Spleen (tissue), 11 donors: ENCODE measurements around the gene RSPO3. TPM values are rescaled to one million over a fixed set of nuclear protein-coding genes. Genes with fewer than 3 reads are reported as not detected.
A peak's percentile ranks its signal among the peaks of the same experiment; 100 is the strongest.

Experiments used
- DNase-seq: peaks from one replicate; pipeline ENCODE4 v3.0.0-alpha.2; 2020
- H3K27ac ChIP-seq, 8 donors: fragments of 200-600 bp; sonication (generic) in 7 of 8; 1 replicate in 4 of 8; 2 replicates in 4 of 8; pipeline versions ENCODE4 v1.5.0 to v1.8.0; 2016 to 2021; ENCODE audit warnings: inconsistent platforms in 4 of 8, mild to moderate bottlenecking in 4 of 8, moderate library complexity in 1 of 8
- H3K27me3 ChIP-seq, 7 donors: fragments of 200-600 bp; sonication (generic) in 6 of 7; replicated peaks in 1 of 7; 1 replicate in 4 of 7; 2 replicates in 3 of 7; pipeline versions ENCODE4 v1.5.0 to v1.8.0; 2016 to 2021; ENCODE audit warnings: inconsistent platforms in 3 of 7, mild to moderate bottlenecking in 1 of 7
- H3K36me3 ChIP-seq, 6 donors: fragments of 200-600 bp; sonication (generic) in 5 of 6; 1 replicate in 4 of 6; 2 replicates in 2 of 6; pipeline versions ENCODE4 v1.5.0 to v1.8.0; 2016 to 2021; ENCODE audit warnings: inconsistent platforms in 2 of 6
- H3K4me1 ChIP-seq, 6 donors: fragments of 200-600 bp; sonication (generic) in 5 of 6; 1 replicate in 3 of 6; 2 replicates in 3 of 6; pipeline versions ENCODE4 v1.5.0 to v1.8.0; 2016 to 2021; ENCODE audit warnings: inconsistent platforms in 3 of 6
- H3K4me3 ChIP-seq, 8 donors: fragments of 200-600 bp; sonication (generic) in 7 of 8; 1 replicate in 4 of 8; 2 replicates in 4 of 8; pipeline versions ENCODE4 v1.5.0 to v1.8.0; 2016 to 2021; ENCODE audit warnings: inconsistent platforms in 4 of 8, mild to moderate bottlenecking in 4 of 8, moderate library complexity in 2 of 8
- H3K9me3 ChIP-seq, 8 donors: fragments of 200-600 bp; sonication (generic) in 7 of 8; 1 replicate in 4 of 8; 2 replicates in 4 of 8; pipeline versions ENCODE4 v1.5.0 to v1.8.0; 2016 to 2021; ENCODE audit warnings: inconsistent platforms in 4 of 8
- CTCF ChIP-seq, 11 experiments: fragments of 200-600 bp in 7 of 11; fragments of 450-650 bp in 4 of 11; sonication (generic) in 4 of 11; IDR thresholded peaks in 8 of 11; conservative IDR thresholded peaks in 3 of 11; 1 replicate in 7 of 11; 2 replicates in 4 of 11; pipeline versions ENCODE4 v1.4.0 to v1.8.0; 2016 to 2021; ENCODE audit warnings: antibody characterized with exemption in 11 of 11, inconsistent platforms in 4 of 11, mild to moderate bottlenecking in 1 of 11
- POLR2A ChIP-seq, 3 donors: fragments of 450-650 bp; IDR thresholded peaks; one replicate each; pipeline ENCODE4 v1.5.1; 2017; ENCODE audit warnings: antibody characterized with exemption in 3 of 3, mild to moderate bottlenecking in 1 of 3
- POLR2AphosphoS5 ChIP-seq, 3 donors: sonication (generic); formaldehyde crosslinking; IDR thresholded peaks; one replicate each; pipeline ENCODE4 v1.5.1; 2017; ENCODE audit warnings: antibody characterized with exemption in 3 of 3
- WGBS, 5 donors: extraction: QIAGEN DNeasy Blood & Tissue Kit in 3 of 5; methylation state at CpG; one replicate each; pipeline versions ENCODE4 v1.1.5 to v1.1.7; 2013 to 2018; 5-methylcytosine and 5-hydroxymethylcytosine counted together
- intact Hi-C: fragments of 100-400 bp; cut with DNase I; formaldehyde crosslinking; loops from one replicate; pipeline ENCODE4 v1.15.0; 2023; ENCODE audit warnings: low total_unique reads
- polyA plus RNA-seq, 3 donors: library from polyadenylated mRNA; stranded (reverse); fragments of 200-250 nt; gene quantifications; one replicate each; pipeline ENCODE4 v1.2.1, GENCODE V29; 2013
- total RNA-seq, 7 donors: library from RNA; depleted of rRNA in 3 of 7; stranded (reverse); fragments of >200 nt in 3 of 7; fragmentation: NEBNext Ultra II Directional in 4 of 7; extraction: Animal tissue kit (Norgen Biotek cat#: 25700) in 4 of 7; gene quantifications; one replicate each; pipeline versions ENCODE4 v1.1.0 to v1.2.1, GENCODE V29; 2016 to 2021
- donor health status: healthy with polysubstance abuse.
- donor health status: DM: no; HTN: no; CAD: no; lungs with moderate emphysema.
- donor health status: DM: no; HTN: no; CAD: no.
- donor health status: Bipolar disorder and iron deficiency.
- donor health status: healthy.
- donor health status: DM: no; HTN: no; CAD: no.
- donor health status: DM: yes; HTN: yes; CAD: no.

The RSPO3 gene
- total and polyA plus RNA-seq, 10 donors, result 0.65 to 8.2 (median 1.5) TPM; not detected in 1

- Histone ChIP-seq H3K4me3 (no peak overlapping the region), H3K27ac (no peak overlapping the region), H3K9me3 (no peaks in the 10 kb centered on the region), H3K36me3 (no peaks in the 10 kb centered on the region), H3K4me1 (no peaks in the 10 kb centered on the region), H3K27me3 (no peaks in the 10 kb centered on the region)
- TF ChIP-seq POLR2A (IDR thresholded peaks at IDR 0.05), result no peak
- no peak for TF ChIP-seq POLR2AphosphoS5 (IDR thresholded peaks at IDR 0.05)
- TF ChIP-seq CTCF (IDR thresholded peaks at IDR 0.05 in 8 of 11, conservative IDR thresholded peaks at IDR 0.05 in 3 of 11), result no peak
- no peak for DNase-seq
- 66 to 76% (median 68%) methylated on average over 2 of the region's 2 CpGs for WGBS, 5 donors
- intact Hi-C loops, result no loop called here
Observed at GRCh38 chr6:127201321-127201720, 82.8 kb downstream of the RSPO3 start.

- no peak for DNase-seq
- peaks cover 0 to 5% (median 0%) of the 10 kb centered on the region in 7 donors for H3K27me3 ChIP-seq
- no peak overlapping the region for H3K27ac ChIP-seq
- no peaks in the 10 kb centered on the region for H3K36me3 ChIP-seq
- H3K4me3 ChIP-seq, result no peak overlapping the region
- H3K9me3 ChIP-seq, result no peaks in the 10 kb centered on the region
- TF ChIP-seq POLR2A (IDR thresholded peaks at IDR 0.05) (no peak), POLR2AphosphoS5 (IDR thresholded peaks at IDR 0.05) (no peak), CTCF (IDR thresholded peaks at IDR 0.05 in 8 of 11, conservative IDR thresholded peaks at IDR 0.05 in 3 of 11) (no peak)
- intact Hi-C loops, result no loop called here
- no peaks in the 10 kb centered on the region for H3K4me1 ChIP-seq
Observed at GRCh38 chr6:127202676-127203075, 84.2 kb downstream of the RSPO3 start.

GRCh38 chr6:127204281-127204680 is 85.8 kb downstream of the RSPO3 start:
- intact Hi-C loops, result no loop called here
- Histone ChIP-seq H3K27ac (peak overlapping the region in 6 of 8 donors; percentile 42 to 80 (median 67)), H3K27me3 (peaks cover 0 to 14% (median 0%) of the 10 kb centered on the region in 7 donors), H3K36me3 (no peaks in the 10 kb centered on the region), H3K4me3 (no peak overlapping the region), H3K4me1 (no peaks in the 10 kb centered on the region), H3K9me3 (no peaks in the 10 kb centered on the region)
- 53 to 90% (median 71%) methylated on average over 1 of the region's 1 CpG for WGBS, 5 donors
- no peak for DNase-seq
- no peak for TF ChIP-seq POLR2A (IDR thresholded peaks at IDR 0.05)
- no peak for TF ChIP-seq CTCF (IDR thresholded peaks at IDR 0.05 in 8 of 11, conservative IDR thresholded peaks at IDR 0.05 in 3 of 11)
- TF ChIP-seq POLR2AphosphoS5 (IDR thresholded peaks at IDR 0.05), result no peak

- Histone ChIP-seq H3K27me3 (peaks cover 0 to 14% (median 0%) of the 10 kb centered on the region in 7 donors), H3K27ac (peak overlapping the region in 6 of 8 donors; percentile 37 to 80 (median 67)), H3K36me3 (no peaks in the 10 kb centered on the region), H3K4me1 (no peaks in the 10 kb centered on the region), H3K4me3 (no peak overlapping the region), H3K9me3 (no peaks in the 10 kb centered on the region)
- no peak for DNase-seq
- WGBS, 5 donors, result 75 to 87% (median 84%) methylated on average over 2 of the region's 2 CpGs
- intact Hi-C loops, result no loop called here
- no peak for TF ChIP-seq CTCF (IDR thresholded peaks at IDR 0.05 in 8 of 11, conservative IDR thresholded peaks at IDR 0.05 in 3 of 11)
- no peak for TF ChIP-seq POLR2AphosphoS5 (IDR thresholded peaks at IDR 0.05)
- no peak for TF ChIP-seq POLR2A (IDR thresholded peaks at IDR 0.05)
Observed at GRCh38 chr6:127205036-127205435, 86.6 kb downstream of the RSPO3 start.
